Liver (tissue), 9 donors: Measurements from ENCODE around the gene ANKRD23. TPM values are rescaled to one million over a fixed set of nuclear protein-coding genes. Genes with fewer than 3 reads are reported as not detected.

ENCODE experiments used
- DNase-seq: peaks from one replicate; pipeline ENCODE4 v3.0.0-alpha.2; 2017; ENCODE audit warnings: low spot score
- H3K27ac ChIP-seq, 2 donors: one replicate each; pipeline ENCODE4 v1.7.0; 2013; ENCODE audit warnings: inconsistent platforms in 2 of 2, low read length in 2 of 2, control low read depth in 1 of 2, low read depth in 1 of 2, mild to moderate bottlenecking in 1 of 2
- H3K27me3 ChIP-seq, 4 donors: one replicate each; pipeline versions ENCODE4 v1.6.1 to v1.7.0; 2013; ENCODE audit warnings: low read length in 3 of 4, inconsistent platforms in 1 of 4, mild to moderate bottlenecking in 1 of 4, moderate library complexity in 1 of 4; ENCODE audit not compliant: control insufficient read depth in 4 of 4, insufficient read depth in 4 of 4
- H3K36me3 ChIP-seq, 4 donors: one replicate each; pipeline versions ENCODE4 v1.6.1 to v1.7.0; 2013; ENCODE audit warnings: low read length in 3 of 4, mild to moderate bottlenecking in 3 of 4, low read depth in 1 of 4, moderate library complexity in 1 of 4; ENCODE audit not compliant: control insufficient read depth in 4 of 4, insufficient read depth in 3 of 4
- H3K4me1 ChIP-seq, 4 donors: one replicate each; pipeline versions ENCODE4 v1.6.1 to v1.7.0; 2013; ENCODE audit warnings: low read length in 3 of 4, mild to moderate bottlenecking in 3 of 4, moderate library complexity in 1 of 4; ENCODE audit not compliant: control insufficient read depth in 4 of 4, insufficient read depth in 4 of 4
- H3K4me3 ChIP-seq, 3 donors: one replicate each; pipeline versions ENCODE4 v1.6.1 to v1.7.0; 2013; ENCODE audit warnings: low read length in 3 of 3, control low read depth in 1 of 3, low read depth in 1 of 3, mild to moderate bottlenecking in 1 of 3
- H3K9ac ChIP-seq, 2 donors: one replicate each; pipeline ENCODE4 v1.7.0; 2013; ENCODE audit warnings: low read length in 2 of 2, mild to moderate bottlenecking in 2 of 2, moderate library complexity in 2 of 2, control low read depth in 1 of 2, low read depth in 1 of 2
- H3K9me3 ChIP-seq, 4 donors: one replicate each; pipeline versions ENCODE4 v1.6.1 to v1.7.0; 2013; ENCODE audit warnings: low read length in 3 of 4; ENCODE audit not compliant: control insufficient read depth in 4 of 4
- CTCF ChIP-seq: fragments of 150-350 bp; IDR thresholded peaks from 2 replicates; pipeline ENCODE4 v1.5.1; 2017; ENCODE audit warnings: improper control_type of control experiment, low read depth, low read length; ENCODE audit not compliant: missing input control
- EGR1 ChIP-seq, 2 donors: IDR thresholded peaks; 2 replicates each; pipeline ENCODE4 v1.6.1; 2016 to 2018; ENCODE audit warnings: antibody characterized with exemption in 2 of 2, low read depth in 2 of 2
- FOXA1 ChIP-seq: IDR thresholded peaks from 2 replicates; pipeline ENCODE4 v1.6.1; 2016; ENCODE audit warnings: antibody characterized with exemption
- FOXA2 ChIP-seq: IDR thresholded peaks from 2 replicates; pipeline ENCODE4 v1.6.1; 2016; ENCODE audit warnings: antibody characterized with exemption
- GABPA ChIP-seq, 2 donors: IDR thresholded peaks in 1 of 2; conservative IDR thresholded peaks in 1 of 2; 2 replicates each; pipeline ENCODE4 v1.6.1; 2016; ENCODE audit warnings: antibody characterized with exemption in 2 of 2, mild to moderate bottlenecking in 1 of 2, moderate library complexity in 1 of 2
- HNF4A ChIP-seq, 2 donors: conservative IDR thresholded peaks; 2 replicates each; pipeline ENCODE4 v1.6.1; 2016; ENCODE audit warnings: antibody characterized with exemption in 2 of 2, mild to moderate bottlenecking in 2 of 2
- HNF4G ChIP-seq: IDR thresholded peaks from 2 replicates; pipeline ENCODE4 v1.6.1; 2016; ENCODE audit warnings: antibody characterized with exemption
- MAX ChIP-seq: IDR thresholded peaks from 2 replicates; pipeline ENCODE4 v1.6.1; 2016; ENCODE audit warnings: antibody characterized with exemption
- NR2F2 ChIP-seq: IDR thresholded peaks from 2 replicates; pipeline ENCODE4 v1.6.1; 2016; ENCODE audit warnings: antibody characterized with exemption
- RAD21 ChIP-seq, 2 donors: IDR thresholded peaks; 2 replicates each; pipeline ENCODE4 v1.6.1; 2016; ENCODE audit warnings: antibody characterized with exemption in 2 of 2, mild to moderate bottlenecking in 2 of 2
- REST ChIP-seq: IDR thresholded peaks from 2 replicates; pipeline ENCODE4 v1.6.1; 2016; ENCODE audit warnings: antibody characterized with exemption, mild to moderate bottlenecking
- RXRA ChIP-seq, 2 donors: IDR thresholded peaks; 2 replicates each; pipeline ENCODE4 v1.6.1; 2017 to 2018; ENCODE audit warnings: antibody characterized with exemption in 2 of 2, mild to moderate bottlenecking in 1 of 2
- SP1 ChIP-seq: IDR thresholded peaks from 2 replicates; pipeline ENCODE4 v1.6.1; 2018; ENCODE audit warnings: antibody characterized with exemption, mild to moderate bottlenecking
- TAF1 ChIP-seq: conservative IDR thresholded peaks from 2 replicates; pipeline ENCODE4 v1.6.1; 2016; ENCODE audit warnings: antibody characterized with exemption, mild to moderate bottlenecking
- YY1 ChIP-seq: IDR thresholded peaks from 2 replicates; pipeline ENCODE4 v1.6.1; 2016; ENCODE audit warnings: antibody characterized with exemption, mild to moderate bottlenecking
- ZBTB33 ChIP-seq: IDR thresholded peaks from 2 replicates; pipeline ENCODE4 v1.6.1; 2016; ENCODE audit warnings: antibody characterized with exemption
- WGBS: extraction: QIAGEN DNeasy Blood & Tissue Kit; methylation state at CpG from one replicate; pipeline ENCODE4 v1.1.7; 2013; 5-methylcytosine and 5-hydroxymethylcytosine counted together
- polyA plus RNA-seq, 2 donors: library from polyadenylated mRNA; stranded (reverse) in 1 of 2; unstranded in 1 of 2; fragments of 200-250 nt in 1 of 2; fragments of >200 nt in 1 of 2; fragmentation: Nextera tagmentation in 1 of 2; extraction: Ambion mirVana in 1 of 2; gene quantifications; one replicate each; pipeline versions ENCODE4 v1.2.1 to v1.2.3, GENCODE V29; 2013 to 2015
- total RNA-seq, 2 donors: library from RNA; depleted of rRNA; stranded (reverse); fragments of >200 nt; gene quantifications; one replicate each; pipeline ENCODE4 v1.2.3, GENCODE V29; 2014
- donor health status: healthy.
- donor health status: healthy.
- donor health status: healthy.
- donor health status: healthy.
- donor health status: healthy.

Gene ANKRD23
- total and polyA plus RNA-seq, 4 donors: 0.82 to 4.2 (median 1.9) TPM

- Histone ChIP-seq H3K4me3 (no peak overlapping the region), H3K27ac (peak overlapping the region; percentile 21 to 38), H3K27me3 (no peaks in the 10 kb centered on the region), H3K4me1 (peaks cover 19 to 73% (median 54%) of the 10 kb centered on the region in 4 donors), H3K36me3 (peaks cover 7 to 38% (median 14%) of the 10 kb centered on the region in 4 donors), H3K9ac (no peak overlapping the region), H3K9me3 (no peaks in the 10 kb centered on the region)
- WGBS: 79% methylated on average over 25 of the region's 25 CpGs
- TF ChIP-seq ZBTB33: no peak
- TF ChIP-seq RAD21 (IDR thresholded peaks at IDR 0.05): no peak
- no peak for TF ChIP-seq TAF1
- no peak for TF ChIP-seq YY1
- TF ChIP-seq RXRA (IDR thresholded peaks at IDR 0.05): no peak
- no peak for TF ChIP-seq SP1
- no peak for TF ChIP-seq FOXA1
- no peak for TF ChIP-seq REST
- no peak for TF ChIP-seq GABPA (IDR thresholded peaks at IDR 0.05 in 1 of 2, conservative IDR thresholded peaks at IDR 0.05 in 1 of 2)
- no peak for TF ChIP-seq FOXA2
- TF ChIP-seq HNF4G: no peak
- TF ChIP-seq HNF4A (conservative IDR thresholded peaks at IDR 0.05): no peak
- no peak for TF ChIP-seq EGR1 (IDR thresholded peaks at IDR 0.05; ENCODE audit: low read depth in 2 of 2)
- TF ChIP-seq MAX: no peak
- DNase-seq: no peak
These were observed 20.7 kb upstream of the ANKRD23 start for GRCh38 chr2:96864343-96865091.

GRCh38 chr2:96863575-96864342 is 19.9 kb upstream of the ANKRD23 start:
- 92% methylated on average over 19 of the region's 19 CpGs for WGBS
- DNase-seq: no peak
- H3K27ac ChIP-seq: peak overlapping the region in 1 of 2 donors; percentile 65
- TF ChIP-seq CTCF: no peak
- no peak for TF ChIP-seq FOXA2
- TF ChIP-seq EGR1 (IDR thresholded peaks at IDR 0.05; ENCODE audit: low read depth in 2 of 2): no peak
- no peak for TF ChIP-seq YY1
- TF ChIP-seq NR2F2: no peak
- TF ChIP-seq FOXA1: no peak
- TF ChIP-seq HNF4A (conservative IDR thresholded peaks at IDR 0.05): no peak
- no peak for TF ChIP-seq ZBTB33
- no peak for TF ChIP-seq RXRA (IDR thresholded peaks at IDR 0.05)
- no peak for TF ChIP-seq SP1
- TF ChIP-seq MAX: no peak

More at GRCh38 chr2:96863575-96864342, 19.9 kb upstream of the ANKRD23 start:
- Histone ChIP-seq H3K36me3 (peaks cover 7 to 38% (median 14%) of the 10 kb centered on the region in 4 donors), H3K9ac (no peak overlapping the region), H3K4me1 (peaks cover 19 to 80% (median 59%) of the 10 kb centered on the region in 4 donors), H3K9me3 (no peaks in the 10 kb centered on the region), H3K4me3 (no peak overlapping the region), H3K27me3 (no peaks in the 10 kb centered on the region)
